WI38 (cell line): ENCODE measurements around the gene LMF1.

Experiments used
- H3K4me3 ChIP-seq: 2 replicates; pipeline ENCODE4 v1.5.1; 2011; ENCODE audit warnings: low read depth, mild to moderate bottlenecking, control low read depth, low read length
- TF ChIP-seq, protein P1 (sequence below): IDR thresholded peaks from 2 replicates; pipeline ENCODE4 v1.5.1; 2012; ENCODE audit warnings: low read depth, mild to moderate bottlenecking, control low read depth, low read length

Gene LMF1

GRCh38 chr16:1001096-1001495 is 30.3 kb upstream of the LMF1 start:
- H3K4me3 ChIP-seq, result no peak overlapping the region
- TF ChIP-seq, protein P1, sequence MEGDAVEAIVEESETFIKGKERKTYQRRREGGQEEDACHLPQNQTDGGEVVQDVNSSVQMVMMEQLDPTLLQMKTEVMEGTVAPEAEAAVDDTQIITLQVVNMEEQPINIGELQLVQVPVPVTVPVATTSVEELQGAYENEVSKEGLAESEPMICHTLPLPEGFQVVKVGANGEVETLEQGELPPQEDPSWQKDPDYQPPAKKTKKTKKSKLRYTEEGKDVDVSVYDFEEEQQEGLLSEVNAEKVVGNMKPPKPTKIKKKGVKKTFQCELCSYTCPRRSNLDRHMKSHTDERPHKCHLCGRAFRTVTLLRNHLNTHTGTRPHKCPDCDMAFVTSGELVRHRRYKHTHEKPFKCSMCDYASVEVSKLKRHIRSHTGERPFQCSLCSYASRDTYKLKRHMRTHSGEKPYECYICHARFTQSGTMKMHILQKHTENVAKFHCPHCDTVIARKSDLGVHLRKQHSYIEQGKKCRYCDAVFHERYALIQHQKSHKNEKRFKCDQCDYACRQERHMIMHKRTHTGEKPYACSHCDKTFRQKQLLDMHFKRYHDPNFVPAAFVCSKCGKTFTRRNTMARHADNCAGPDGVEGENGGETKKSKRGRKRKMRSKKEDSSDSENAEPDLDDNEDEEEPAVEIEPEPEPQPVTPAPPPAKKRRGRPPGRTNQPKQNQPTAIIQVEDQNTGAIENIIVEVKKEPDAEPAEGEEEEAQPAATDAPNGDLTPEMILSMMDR, result no peak

GRCh38 chr16:1000608-1001007 is 29.8 kb upstream of the LMF1 start:
- TF ChIP-seq, protein P1, result no peak
- H3K4me3 ChIP-seq, result no peak overlapping the region

DNA sequence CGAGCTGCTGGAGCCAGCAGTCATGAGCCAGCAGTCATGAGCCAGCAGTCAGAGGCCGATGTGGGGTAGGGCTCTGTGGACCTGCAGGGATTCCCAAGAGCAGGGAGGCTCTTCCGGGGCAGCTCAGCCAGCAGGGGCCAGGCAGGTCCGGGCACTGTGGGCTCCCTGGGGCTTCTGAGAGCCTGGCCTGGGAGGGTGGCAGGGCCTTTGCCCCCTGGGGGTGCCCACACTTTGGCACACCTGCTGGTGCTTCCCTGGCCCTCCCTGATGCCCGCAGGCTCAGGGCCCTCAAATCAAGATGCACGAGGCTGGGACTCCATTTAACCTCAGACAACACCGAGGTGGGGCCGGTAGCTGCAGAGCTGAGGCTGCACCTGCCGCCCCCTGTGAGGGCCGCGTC is 28.9 kb upstream of the LMF1 start:
- TF ChIP-seq, protein P1, result no peak
- no peak overlapping the region for H3K4me3 ChIP-seq

- TF ChIP-seq, protein P1, result no peak
- H3K4me3 ChIP-seq, result no peak overlapping the region
Observed at GRCh38 chr16:998615-999014, 27.8 kb upstream of the LMF1 start.

DNA sequence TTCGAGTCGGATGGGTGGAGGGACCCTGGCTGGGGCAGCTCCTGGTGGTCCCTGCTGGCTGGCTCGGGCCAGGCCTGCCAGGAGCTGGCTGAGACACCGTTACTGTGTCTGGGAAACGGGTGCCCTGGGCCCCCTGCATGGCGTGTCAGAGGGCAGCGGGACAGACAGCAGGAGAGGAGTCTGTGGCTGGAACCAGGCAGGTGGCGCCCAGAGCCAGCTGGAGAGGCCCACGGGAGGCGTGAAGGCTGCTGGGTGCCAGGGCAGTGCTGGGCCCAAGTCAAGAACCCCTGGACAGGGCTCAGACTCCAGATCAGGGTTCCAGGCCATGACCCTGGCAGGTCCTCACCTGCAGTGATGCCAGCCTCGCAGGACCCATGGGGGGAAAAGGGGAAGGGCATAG is 27.4 kb upstream of the LMF1 start:
- H3K4me3 ChIP-seq, result no peak overlapping the region
- TF ChIP-seq, protein P1, result no peak

DNA sequence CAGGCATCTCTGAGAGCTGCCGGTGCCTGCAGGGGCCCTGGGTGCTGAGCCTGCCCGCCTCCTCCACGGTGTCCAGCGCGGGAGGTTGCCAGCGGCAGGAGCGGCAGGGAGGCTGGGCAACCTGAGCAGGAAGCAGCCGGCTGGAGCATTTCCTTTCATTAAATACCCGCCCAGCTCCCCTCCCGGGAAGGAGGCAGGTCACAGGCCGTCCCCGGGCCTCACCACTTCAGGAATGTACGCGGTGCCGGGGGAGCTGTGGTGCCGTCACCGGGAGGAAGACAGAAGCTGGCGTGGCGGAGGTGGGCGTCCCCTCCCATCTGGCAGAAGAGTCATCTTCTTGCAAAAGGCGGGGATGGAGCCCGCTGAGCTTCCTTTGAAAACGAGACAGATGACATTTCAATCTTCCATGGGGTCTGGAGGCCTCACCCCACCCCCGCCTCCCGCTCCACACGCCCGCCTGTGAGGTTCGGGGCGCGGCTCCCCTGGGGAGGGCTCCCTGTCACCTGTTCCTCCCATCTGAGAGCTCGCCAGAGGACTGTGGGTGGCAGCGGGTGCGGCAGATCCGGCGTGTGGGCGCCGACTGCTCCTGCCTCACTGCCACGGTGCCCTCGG is 26.8 kb upstream of the LMF1 start:
- H3K4me3 ChIP-seq, result no peak overlapping the region
- TF ChIP-seq, protein P1, result no peak

DNA sequence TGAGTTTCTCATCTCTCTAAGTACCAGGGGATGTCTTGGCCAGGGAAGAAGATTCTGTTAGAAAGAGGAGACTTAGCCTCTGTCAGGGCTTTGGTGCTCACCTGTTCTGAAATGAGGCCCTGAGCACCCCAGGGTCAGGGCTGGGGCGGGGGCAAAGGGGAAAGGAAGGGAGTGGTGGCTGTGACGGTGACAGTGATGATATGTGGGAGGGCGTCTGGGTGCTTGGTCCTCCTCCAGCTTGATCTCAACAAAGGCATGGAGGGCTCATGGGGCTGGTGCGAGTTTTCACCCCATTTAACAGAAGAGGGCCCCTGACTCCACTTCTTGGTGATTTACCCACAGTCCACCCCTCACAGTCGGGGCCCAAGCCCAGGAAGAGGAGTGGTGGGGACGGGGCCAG is 25.9 kb upstream of the LMF1 start:
- TF ChIP-seq, protein P1, result no peak
- H3K4me3 ChIP-seq, result no peak overlapping the region
